ENCODE measurements around the gene SPAG6. TPM values are rescaled to one million over a fixed set of nuclear protein-coding genes. Genes with fewer than 3 reads are reported as not detected.
"Not testable (repeated sequence)": the region's sequence is repeated elsewhere in the genome, so short reads cannot be mapped to it uniquely, and the experiment has no call there.

The SPAG6 gene
- total RNA-seq, 1 experiment from 2014 or later = 0.74 TPM

GRCh38 chr10:22389856-22390589, 44.7 kb downstream of the SPAG6 start (continued):
- TF ChIP-seq ZNF532 (CRISPR knock-in tag; IDR thresholded peaks at IDR 0.05; ENCODE audit: borderline replicate concordance) (no peak), ZNF317 (CRISPR knock-in tag; IDR thresholded peaks at IDR 0.05; ENCODE audit: borderline replicate concordance, low read depth) (no peak), AR (CRISPR knock-in tag; IDR thresholded peaks at IDR 0.05) (no peak), TEAD4 (CRISPR knock-in tag; IDR thresholded peaks at IDR 0.05) (no peak)
- TF ChIP-seq, protein P1, sequence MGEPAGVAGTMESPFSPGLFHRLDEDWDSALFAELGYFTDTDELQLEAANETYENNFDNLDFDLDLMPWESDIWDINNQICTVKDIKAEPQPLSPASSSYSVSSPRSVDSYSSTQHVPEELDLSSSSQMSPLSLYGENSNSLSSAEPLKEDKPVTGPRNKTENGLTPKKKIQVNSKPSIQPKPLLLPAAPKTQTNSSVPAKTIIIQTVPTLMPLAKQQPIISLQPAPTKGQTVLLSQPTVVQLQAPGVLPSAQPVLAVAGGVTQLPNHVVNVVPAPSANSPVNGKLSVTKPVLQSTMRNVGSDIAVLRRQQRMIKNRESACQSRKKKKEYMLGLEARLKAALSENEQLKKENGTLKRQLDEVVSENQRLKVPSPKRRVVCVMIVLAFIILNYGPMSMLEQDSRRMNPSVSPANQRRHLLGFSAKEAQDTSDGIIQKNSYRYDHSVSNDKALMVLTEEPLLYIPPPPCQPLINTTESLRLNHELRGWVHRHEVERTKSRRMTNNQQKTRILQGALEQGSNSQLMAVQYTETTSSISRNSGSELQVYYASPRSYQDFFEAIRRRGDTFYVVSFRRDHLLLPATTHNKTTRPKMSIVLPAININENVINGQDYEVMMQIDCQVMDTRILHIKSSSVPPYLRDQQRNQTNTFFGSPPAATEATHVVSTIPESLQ (CRISPR knock-in tag; IDR thresholded peaks at IDR 0.05) = no peak
- TF ChIP-seq, protein P2, sequence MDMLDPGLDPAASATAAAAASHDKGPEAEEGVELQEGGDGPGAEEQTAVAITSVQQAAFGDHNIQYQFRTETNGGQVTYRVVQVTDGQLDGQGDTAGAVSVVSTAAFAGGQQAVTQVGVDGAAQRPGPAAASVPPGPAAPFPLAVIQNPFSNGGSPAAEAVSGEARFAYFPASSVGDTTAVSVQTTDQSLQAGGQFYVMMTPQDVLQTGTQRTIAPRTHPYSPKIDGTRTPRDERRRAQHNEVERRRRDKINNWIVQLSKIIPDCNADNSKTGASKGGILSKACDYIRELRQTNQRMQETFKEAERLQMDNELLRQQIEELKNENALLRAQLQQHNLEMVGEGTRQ (CRISPR knock-in tag; IDR thresholded peaks at IDR 0.05) = no peak
- TF ChIP-seq, protein P3, sequence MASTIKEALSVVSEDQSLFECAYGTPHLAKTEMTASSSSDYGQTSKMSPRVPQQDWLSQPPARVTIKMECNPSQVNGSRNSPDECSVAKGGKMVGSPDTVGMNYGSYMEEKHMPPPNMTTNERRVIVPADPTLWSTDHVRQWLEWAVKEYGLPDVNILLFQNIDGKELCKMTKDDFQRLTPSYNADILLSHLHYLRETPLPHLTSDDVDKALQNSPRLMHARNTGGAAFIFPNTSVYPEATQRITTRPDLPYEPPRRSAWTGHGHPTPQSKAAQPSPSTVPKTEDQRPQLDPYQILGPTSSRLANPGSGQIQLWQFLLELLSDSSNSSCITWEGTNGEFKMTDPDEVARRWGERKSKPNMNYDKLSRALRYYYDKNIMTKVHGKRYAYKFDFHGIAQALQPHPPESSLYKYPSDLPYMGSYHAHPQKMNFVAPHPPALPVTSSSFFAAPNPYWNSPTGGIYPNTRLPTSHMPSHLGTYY (CRISPR knock-in tag; IDR thresholded peaks at IDR 0.05) = no peak

DNA sequence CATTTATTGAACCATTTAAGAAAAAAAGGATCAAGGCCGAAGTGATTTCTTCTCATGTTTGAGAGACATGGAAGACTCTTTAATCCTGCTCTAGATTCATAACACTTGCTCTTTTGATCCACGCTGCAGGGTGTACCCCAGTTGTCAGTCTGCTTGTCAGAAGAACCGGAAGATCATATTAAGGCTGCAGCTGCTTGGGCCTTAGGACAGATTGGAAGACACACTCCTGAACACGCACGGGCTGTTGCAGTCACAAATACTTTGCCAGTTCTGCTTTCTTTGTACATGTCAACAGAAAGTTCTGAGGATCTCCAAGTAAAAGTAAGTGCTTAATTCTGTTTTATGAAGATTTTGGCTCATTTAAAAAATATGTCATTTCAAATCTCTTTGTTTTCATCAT, 46.3 kb downstream of the SPAG6 start:
- Mint-ChIP-seq H3K27me3 (ENCODE audit: low read depth) (no peaks in the 10 kb centered on the region), H3K4me1 (peaks cover 3% of the 10 kb centered on the region; the same call in 1 of the 2 replicates), H3K9me3 (no peaks in the 10 kb centered on the region), H3K4me3 (no peak overlapping the region), H3K27ac (no peak overlapping the region), H3K36me3 (no peaks in the 10 kb centered on the region)
- DNase-seq (ENCODE audit: low spot score) (no peak), ATAC-seq (no peak)
- ChIA-PET POLR2A (no interaction called here), CTCF (no interaction called here)
- TF ChIP-seq RORB (CRISPR knock-in tag; IDR thresholded peaks at IDR 0.05) (no peak), PRRX2 (CRISPR knock-in tag; IDR thresholded peaks at IDR 0.05) (no peak), NR2C2 (CRISPR knock-in tag; IDR thresholded peaks at IDR 0.05) (no peak), SMAD3 (CRISPR knock-in tag; IDR thresholded peaks at IDR 0.05; ENCODE audit: borderline replicate concordance) (no peak), NFATC4 (CRISPR knock-in tag; IDR thresholded peaks at IDR 0.05) (no peak), AR (CRISPR knock-in tag; IDR thresholded peaks at IDR 0.05) (no peak), ZNF423 (CRISPR knock-in tag; IDR thresholded peaks at IDR 0.05) (no peak)
- TF ChIP-seq, protein P4, sequence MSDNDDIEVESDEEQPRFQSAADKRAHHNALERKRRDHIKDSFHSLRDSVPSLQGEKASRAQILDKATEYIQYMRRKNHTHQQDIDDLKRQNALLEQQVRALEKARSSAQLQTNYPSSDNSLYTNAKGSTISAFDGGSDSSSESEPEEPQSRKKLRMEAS (CRISPR knock-in tag; IDR thresholded peaks at IDR 0.05) = no peak

- H3K27me3 Mint-ChIP-seq (ENCODE audit: low read depth); CTCF ChIA-PET; DNase-seq (ENCODE audit: low spot score); H3K9me3 Mint-ChIP-seq; H3K4me1 Mint-ChIP-seq; H3K27ac Mint-ChIP-seq; ATAC-seq; H3K36me3 Mint-ChIP-seq; POLR2A ChIA-PET; H3K4me3 Mint-ChIP-seq: not testable (repeated sequence)
Measured at GRCh38 chr10:22396195-22396594, 50.9 kb downstream of the SPAG6 start.

DNA sequence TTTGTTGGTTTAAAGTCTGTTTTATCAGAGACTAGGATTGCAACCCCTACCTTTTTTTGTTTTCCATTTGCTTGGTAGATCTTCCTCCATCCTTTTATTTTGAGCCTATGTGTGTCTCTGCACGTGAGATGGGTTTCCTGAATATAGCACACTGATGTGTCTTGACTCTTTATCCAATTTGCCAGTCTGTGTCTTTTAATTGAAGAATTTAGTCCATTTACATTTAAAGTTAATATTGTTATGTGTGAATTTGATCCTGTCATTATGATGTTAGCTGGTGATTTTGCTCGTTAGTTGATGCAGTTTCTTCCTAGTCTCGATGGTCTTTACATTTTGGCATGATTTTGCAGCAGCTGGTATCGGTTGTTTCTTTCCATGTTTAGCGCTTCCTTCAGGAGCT, 61.6 kb downstream of the SPAG6 start:
- H3K36me3 Mint-ChIP-seq = peaks cover 17% of the 10 kb centered on the region
- DNase-seq (ENCODE audit: low spot score); H3K27ac Mint-ChIP-seq; H3K4me3 Mint-ChIP-seq; H3K4me1 Mint-ChIP-seq; H3K27me3 Mint-ChIP-seq (ENCODE audit: low read depth); POLR2A ChIA-PET; ATAC-seq; CTCF ChIA-PET: not testable (repeated sequence)
- H3K9me3 Mint-ChIP-seq = peaks cover 23% of the 10 kb centered on the region

All from WTC11 (cell line).